OCI-M2 (cell line): ENCODE data around the gene ASPA.
"Not testable (repeated sequence)": the region's sequence is repeated elsewhere in the genome, so short reads cannot be mapped to it uniquely, and the experiment has no call there.

Source experiments
- DNase-seq: peaks from one replicate; lab custom pipeline; 2025; ENCODE audit not compliant: unreplicated experiment; lab: John Stamatoyannopoulos, UW

ASPA gene

DNA sequence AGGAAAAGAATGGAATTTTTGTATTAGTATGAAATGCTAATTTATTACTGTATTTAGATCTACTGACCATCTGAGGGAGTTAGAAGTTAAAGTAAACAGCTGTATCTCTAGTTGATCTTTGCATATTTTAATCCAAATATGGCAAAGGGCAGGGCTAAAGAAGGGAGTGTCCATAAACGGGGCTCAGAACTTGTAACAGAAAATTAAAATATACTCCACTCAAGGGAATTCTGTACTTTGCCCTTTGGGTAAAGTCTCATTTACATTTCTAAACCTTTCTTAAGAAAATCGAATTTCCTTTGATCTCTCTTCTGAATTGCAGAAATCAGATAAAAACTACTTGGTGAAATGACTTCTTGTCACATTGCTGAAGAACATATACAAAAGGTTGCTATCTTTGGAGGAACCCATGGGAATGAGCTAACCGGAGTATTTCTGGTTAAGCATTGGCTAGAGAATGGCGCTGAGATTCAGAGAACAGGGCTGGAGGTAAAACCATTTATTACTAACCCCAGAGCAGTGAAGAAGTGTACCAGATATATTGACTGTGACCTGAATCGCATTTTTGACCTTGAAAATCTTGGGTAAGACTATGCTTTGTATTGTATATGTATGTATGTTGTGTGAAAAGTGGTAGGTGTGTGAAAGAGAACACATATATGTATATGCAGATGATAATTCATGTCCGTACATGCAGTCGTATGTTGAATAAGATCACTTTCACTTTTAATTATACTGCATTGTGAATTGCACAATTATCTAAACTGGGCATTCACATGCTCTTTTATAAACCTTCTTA is at the start of gene ASPA:
Gene ASPA (plus strand): TSS at position 186 of the 799 bp plus-strand sequence. CDS start 163 bp downstream, at position 349.
- DNase-seq = no peak

DNA sequence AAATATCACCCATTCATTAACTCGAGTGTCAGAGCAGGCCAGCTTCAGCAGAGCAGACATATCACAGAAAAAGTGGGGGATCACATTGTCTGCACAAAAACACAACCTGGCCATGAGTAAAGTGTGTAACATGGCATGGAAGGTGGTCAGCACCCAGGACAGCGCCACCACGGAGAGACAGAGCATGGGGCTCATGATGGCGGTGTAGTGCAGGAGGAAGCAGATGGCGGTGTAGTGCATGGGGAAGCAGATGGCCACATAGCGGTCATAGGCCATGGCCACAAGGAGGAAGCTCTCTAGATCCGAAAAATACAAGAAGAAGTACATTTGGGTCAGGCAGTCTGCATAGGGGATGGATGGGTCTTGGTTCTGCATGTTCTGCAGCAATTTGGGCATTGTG is 42.6 kb upstream of the ASPA start:
- not testable (repeated sequence) for DNase-seq

DNA sequence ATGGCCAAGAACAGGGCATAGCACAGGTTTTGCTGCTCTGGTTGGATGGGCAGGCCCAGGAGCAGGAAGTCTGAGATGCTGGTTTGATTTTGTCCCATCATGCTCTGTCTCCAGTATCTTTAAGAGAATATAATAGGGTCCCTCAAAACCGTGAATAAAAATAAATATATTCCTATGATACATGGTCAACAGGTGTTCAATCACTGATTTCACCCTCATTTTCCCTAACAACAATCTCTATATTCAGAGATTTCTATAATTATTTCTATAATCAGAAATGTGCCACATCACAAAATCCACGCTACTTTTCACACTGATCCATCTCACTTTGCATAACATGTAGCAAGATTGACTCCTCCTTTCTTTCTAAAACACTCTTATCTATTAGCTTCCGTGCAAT is 42.1 kb upstream of the ASPA start, which contains the start of gene OR1E2:
Gene OR1E2 (minus strand): TSS at position 101 of the 400 bp plus-strand sequence. CDS start 0 bp downstream, at position 101.
- no peak for DNase-seq

DNA sequence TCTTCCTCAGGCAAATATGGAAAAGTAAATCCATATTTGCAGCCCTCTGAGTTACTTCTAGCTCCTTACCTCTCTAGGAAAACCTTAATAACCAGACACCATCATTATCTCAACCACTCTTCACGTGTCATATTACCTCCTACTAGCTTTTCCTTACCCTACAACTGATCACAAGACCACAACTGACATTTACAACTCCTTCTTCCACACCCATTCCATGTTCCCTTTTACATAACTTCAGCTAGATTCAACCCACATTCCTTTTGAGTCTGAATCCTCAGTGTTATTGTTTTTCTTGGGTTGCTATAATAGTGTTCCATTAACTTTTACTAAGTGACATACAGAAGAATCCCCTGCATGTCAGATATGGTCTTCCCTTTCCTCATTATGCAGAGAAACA is 37.4 kb upstream of the ASPA start:
- DNase-seq = no peak

DNA sequence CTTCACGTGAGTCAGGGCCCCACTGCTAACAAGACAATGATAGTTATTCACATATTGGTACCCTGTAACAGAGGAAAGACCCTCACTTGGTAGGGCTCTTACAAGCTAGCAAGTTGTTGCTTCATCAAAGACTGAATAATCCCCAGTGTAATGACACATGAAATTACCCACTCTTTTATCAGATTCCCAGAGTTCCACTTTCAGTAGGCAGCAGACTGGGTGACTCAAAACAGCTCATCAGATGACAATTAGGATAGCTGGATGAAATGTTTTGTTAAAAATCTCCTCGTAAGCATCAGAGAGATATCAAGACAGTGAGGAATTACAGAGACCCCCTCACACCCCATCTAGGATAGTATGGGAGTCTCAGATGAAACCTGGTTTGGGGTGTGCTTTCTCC is 35.3 kb upstream of the ASPA start:
- DNase-seq = no peak

DNA sequence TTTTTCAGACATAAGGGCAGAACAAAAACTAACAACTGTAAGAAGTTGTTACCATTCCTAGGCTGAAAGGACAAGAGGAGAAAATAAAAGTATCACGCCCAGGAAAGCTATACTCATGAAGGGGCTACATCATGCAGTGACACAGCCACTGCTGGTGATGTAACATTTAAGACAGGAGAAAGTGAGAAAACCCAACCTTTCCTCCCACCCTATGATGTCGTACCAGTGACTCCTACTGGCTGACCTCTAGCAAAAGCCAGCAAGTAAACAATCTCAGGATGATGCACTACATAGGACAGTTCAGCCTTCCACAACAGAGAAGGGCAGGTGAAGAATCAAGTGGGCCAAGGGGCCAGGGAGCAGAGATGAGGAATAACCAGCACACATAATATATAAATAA is 28.2 kb upstream of the ASPA start:
- no peak for DNase-seq

DNA sequence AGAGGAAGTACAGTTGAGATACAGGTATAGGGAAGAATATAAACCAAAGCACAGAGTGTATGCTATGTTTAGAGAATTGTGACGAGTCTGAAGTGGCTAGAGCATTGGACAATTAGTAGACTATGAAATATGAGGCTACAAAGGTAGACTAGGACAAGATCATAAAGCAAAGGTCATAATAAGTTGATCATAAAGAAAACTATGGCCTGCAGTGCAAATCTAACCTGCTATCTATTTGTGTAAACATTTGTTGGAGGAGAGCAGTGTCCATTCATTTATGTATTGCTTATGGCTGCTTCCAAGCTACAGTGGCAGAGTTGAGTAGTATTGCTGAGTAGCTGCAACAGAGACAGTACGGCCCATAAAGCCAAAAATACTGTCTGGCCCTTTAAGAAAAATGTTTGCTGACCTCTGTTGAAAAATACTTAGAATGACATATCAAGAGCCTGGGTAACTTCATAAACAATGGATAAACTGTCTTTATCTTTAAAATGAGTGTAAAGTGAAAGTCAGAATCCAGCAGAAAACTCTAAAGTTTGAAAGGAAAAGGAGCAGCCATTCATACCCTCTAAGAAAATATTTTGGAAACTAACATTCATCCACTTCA is 27.6 kb upstream of the ASPA start:
- no peak for DNase-seq

DNA sequence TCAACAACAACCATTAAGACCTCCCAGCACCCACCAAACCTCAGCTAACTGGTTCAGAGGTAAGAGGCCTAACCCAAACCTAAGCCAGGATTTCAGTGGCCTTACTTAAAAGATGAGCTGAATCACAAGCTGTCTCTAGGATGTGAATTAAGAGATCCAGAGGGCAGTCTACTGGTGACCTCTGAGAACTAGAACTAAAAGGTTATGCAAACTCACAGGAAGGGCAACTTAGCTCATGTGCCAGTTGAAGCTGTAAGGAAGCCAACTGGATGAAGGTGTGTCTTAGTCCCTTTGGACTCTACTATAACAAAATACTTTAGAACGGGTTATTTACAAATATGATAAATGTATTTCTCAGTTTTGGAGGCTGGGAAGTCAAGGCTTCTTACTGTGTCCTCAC is 9.4 kb upstream of the ASPA start:
- not testable (repeated sequence) for DNase-seq

DNA sequence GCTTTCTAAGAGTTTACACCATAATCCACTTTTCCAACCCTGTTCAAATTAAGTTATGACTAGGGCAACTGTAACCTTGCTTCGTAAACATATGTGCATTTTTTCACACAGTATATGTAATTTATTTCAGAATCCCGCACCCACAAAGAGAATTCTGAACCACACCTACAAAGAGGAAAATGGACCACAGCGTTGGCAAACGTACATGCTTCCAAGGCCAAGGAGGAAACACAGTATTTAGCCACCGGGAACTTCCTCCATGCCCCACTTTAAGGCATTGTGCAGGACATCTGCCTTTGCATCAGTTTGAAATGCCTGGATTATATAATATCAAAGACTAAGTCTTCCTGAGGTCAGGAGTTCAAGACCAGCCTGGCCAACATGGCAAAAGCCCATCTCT is 6.3 kb upstream of the ASPA start:
- no peak for DNase-seq

DNA sequence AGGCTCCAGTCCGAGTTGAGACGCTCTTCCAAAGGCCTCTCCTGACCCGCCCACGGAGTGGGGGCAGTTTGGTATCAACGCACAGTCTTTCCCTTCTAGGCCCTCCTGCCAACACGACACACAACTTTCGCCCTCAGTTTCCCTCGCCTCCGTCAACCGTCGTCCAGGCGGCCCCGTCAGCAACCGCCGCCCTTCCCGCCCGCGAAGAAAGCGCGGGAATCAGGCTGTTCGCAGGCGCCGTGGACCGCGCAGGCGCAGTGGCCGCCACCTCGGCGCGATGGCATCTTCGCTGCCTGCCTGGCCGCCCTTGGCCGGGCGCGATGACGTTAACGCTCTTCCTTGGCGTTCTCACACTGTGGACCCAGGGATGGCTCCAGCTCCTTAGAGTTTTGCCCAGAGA is 4.2 kb upstream of the ASPA start, which contains the start of gene SPATA22:
Gene SPATA22 (minus strand): TSS at position 221 of the 400 bp plus-strand sequence. CDS start 2,494 bp downstream, outside the sequence.
- DNase-seq = no peak

DNA sequence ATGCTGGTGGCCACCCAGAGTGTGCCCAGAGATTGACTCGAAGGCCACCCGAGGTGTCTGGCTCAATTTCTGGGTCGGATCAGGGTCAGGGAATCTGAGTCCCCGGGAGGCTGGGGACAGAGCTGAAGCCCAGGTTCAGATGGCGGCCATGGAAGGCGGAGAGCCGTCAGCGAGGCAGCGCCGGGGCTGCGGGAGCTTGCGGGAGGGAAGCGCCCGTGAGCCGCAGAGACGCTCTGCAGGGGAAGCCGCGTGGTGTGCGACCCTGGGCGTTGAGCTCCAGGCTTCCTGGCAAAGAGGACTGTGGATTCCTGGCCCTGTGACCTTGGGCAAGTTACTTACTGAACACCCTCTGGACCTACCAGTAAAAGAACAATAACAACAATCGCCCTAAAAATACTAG is 3.7 kb upstream of the ASPA start:
- DNase-seq = no peak

DNA sequence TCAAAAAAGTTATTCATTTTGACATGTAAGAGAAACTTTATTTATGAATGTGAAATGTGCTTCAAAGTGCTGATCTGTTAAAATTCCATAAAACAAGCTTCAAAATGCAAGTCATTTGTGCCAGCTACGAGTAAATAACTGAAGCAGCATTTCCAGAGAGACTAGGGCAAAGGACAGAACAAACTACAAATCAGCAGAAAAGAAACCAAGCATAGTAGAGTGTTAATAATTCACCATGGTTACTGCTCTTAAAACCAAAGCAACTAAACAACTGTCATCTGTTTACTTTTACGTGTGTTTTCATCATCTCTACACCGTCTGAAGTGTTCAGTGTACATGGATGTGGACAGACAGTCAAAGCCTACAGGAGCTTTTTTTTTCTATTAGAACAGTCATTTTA is 1.6 kb upstream of the ASPA start:
- DNase-seq = no peak

DNA sequence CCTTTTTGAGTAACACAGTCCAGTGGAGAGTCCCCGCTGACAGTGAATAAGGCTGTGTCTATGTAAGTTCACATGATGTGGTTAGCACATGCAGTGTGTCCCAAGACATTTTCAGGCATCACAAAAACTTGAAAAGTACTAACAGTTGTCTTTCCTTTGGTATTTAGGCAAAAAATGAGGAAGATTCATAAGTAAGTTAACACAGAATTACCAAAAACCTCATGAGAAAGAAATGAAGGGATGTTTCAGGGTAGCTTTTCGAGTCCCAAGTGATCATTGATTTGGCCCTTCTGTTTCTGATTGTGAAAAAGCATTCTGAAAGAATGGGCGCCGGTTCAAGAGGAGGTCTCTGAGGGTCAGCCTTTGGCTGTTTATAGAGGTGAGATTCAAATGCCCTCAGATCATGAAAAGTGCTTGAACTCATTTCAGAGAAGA is 529 bp upstream of the ASPA start:
- no peak for DNase-seq

DNA sequence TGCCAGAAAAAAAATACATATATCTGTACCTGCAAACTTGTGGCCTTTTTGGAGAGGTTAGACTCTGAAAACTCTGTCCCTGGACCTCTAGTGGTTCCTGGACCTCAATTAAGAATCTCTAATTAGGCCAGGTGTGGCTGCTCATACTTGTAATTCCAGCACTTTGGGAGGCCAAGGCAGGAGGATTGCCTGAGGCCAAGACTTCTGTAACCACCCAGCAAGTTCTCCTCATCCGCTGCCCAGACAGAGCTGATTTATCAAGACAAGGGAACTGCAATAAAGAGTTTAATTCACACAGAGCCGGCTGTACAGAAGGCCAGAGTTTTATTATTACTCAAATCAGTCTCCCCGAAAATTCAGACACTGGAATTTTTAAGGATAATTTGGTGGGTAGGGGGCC is 4.2 kb downstream of the ASPA start:
- DNase-seq = no peak

DNA sequence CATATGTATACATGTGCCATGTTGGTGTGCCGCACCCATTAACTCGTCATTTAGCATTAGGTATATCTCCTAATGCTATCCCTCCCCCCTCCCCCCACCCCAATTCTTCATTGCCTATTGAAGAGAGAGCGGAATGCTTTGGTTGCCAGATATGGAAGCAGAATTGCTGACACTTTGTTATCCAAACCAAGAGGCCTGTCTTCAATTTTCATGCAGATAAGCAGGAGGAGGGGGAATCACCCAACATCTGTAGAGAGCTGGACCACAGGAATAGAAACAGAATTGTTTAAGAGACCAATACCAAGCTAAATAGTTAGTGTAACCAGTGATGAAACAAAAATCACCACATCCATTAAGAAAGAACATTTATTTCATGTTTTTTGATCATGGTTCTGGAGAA is 7.1 kb downstream of the ASPA start:
- DNase-seq = no peak

DNA sequence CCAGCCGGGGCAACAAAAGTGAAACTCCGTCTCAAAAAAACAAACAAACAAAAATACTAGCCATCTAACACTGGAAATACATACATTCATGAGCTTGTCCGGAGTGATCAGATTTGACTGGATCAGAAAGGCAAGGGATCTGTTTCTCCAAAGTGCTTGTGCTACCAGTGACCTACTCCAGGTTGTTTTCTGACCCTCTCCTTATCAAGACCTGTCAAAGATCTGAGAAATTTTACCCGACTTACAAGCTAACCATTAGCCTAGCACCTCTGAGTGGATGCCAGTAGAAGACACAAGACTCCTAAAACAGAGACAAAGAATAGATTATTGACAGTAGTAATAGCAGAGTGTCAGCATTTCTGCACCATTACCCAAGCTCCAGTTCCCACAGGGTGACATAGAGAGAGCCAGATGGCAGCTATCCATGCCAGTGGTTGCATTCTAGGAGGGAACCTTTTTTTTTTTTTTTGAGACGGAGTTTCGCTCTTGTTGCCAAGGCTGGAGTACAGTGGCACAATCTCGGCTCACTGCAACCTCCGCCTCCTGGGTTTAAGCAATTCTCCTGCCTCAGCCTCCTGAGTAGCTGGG is 9.8 kb downstream of the ASPA start:
- DNase-seq = no peak

DNA sequence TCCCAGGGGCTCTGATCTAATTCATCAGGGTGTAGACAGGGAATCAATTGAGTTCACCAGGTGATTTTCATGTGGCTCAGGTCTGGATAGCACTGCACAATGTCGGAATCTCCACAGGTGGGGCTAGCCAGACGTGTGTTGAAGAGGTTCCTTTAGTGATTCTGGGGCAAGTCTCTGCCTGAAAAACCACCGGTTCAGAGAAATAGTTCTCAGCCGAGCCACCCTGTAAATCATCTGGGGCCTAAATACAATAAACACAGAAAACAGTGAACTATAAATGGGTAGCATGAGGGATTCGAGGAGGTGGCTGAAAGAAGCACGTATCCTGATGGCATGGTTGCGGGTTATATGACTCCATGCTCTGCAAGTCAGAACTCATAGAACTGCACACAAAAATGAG is 21.3 kb downstream of the ASPA start:
- no peak for DNase-seq

DNA sequence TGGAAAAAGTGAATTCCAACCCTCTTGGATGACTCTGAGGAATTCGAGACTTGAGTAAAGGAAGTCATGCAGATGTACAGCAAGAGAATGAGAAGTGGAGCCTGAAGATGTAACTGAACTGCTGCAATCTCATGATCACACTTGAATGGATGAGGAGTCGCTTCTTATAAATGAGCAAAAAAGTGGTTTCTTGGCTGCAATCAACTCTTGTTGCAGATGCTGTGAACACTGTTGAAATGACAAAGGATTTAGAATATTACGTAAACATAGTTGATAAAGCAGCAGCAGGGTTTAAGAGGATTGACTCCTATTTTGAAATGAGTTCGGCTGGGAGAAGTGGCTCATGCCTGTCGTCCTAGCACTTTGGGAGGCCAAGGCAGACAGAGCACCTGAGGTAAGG is 25.5 kb downstream of the ASPA start:
- DNase-seq = no peak

DNA sequence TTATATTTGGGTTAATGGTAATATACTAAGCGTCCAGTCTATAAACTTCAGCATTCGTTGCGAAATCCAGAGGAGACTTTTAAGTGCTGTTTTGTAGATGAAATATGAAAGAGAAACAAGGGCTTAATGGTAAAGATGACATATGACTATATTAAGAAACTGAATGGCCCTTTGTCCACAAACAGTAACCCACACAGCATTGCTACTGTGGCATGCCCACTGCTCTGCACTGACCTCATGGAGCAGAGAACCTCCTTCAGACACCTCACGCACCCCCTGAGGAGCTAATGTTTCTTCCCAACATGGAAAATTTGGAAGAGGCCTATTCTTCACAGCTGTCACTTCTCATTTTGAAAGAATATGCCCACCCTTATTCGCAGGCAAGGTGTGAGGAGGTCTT is 26.7 kb downstream of the ASPA start:
- DNase-seq = no peak

DNA sequence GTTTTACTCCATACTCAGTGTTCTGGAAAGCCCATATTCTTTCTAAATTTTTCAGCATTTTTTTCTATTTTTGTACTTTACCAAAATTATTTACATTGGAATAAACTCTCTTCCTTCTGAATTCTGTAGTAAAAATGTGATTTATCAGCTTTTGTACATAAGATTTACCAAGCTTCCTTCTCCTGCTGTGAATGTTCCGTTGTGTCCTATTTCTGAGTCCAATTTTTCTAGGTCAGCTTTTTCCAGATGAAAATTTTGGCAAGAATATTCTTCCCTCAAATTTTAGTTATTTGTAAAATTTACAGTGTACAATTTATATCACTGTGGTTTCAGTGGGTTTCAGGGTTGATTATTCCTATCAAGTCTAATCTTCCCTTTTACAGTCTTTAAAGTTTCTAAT is 27.5 kb downstream of the ASPA start:
- no peak for DNase-seq

DNA sequence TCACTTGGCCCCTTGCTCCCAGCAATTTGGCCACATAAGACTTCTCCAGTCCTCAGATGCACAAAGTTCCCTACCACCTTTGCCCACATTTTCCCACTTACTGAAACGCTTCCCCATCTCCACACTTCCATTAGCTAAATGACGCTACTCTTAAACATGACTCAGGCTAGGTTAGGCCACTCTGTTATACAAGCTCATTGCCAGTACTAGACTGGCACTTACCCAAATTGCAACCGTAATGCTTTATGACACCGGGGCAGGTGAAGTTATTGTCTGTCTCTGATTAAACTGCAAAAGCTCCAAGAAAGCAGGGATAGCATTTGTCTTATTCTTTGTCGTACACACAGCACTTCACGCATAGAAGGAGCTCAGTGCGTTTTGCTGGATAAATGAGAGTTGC is 29.2 kb downstream of the ASPA start:
- DNase-seq = no peak

DNA sequence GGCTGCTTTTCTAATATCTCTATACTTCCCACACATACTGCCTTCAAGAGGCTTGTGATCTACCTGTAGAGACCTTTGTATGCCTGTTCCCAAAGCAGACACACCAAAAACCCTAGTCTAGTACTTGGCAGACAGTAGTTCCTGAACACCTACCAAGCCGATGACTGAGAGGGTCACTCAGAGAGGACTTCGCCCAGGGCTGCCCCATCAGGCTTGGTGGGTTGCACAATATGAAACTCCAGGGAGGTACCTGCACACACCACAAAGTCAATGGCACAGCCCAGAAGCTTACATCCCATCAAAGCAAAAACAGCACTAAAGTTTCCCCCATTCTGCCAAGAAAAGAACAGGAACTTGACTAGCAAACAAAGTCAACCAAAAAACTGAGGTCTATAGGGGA is 30.3 kb downstream of the ASPA start:
- DNase-seq = no peak
